Measurements from ENCODE around the gene PIEZO2. TPM values are rescaled to one million over a fixed set of nuclear protein-coding genes. Genes with fewer than 3 reads are reported as not detected.

PIEZO2 gene
- total RNA-seq, 1 experiment from 2014 or later = not detected

- Histone ChIP-seq H3K4me1 (ENCODE audit: low read length) (no peaks in the 10 kb centered on the region), H3K4me3 (ENCODE audit: low read length) (no peak overlapping the region), H3K36me3 (ENCODE audit: insufficient read depth, low read length) (no peaks in the 10 kb centered on the region), H3K27ac (ENCODE audit: low read length) (no peak overlapping the region), H3K79me2 (ENCODE audit: low read length) (no peaks in the 10 kb centered on the region), H3K9me3 (ENCODE audit: low read length) (no peaks in the 10 kb centered on the region), H4K20me1 (ENCODE audit: insufficient read depth, low read depth, low read length) (no peaks in the 10 kb centered on the region), H2AFZ (ENCODE audit: low read length) (no peak overlapping the region), H3K27me3 (ENCODE audit: low read length) (no peaks in the 10 kb centered on the region), H3K4me2 (ENCODE audit: low read depth, low read length, poor library complexity, severe bottlenecking) (no peak overlapping the region), H3K9me2 (replicated peaks; ENCODE audit: insufficient read depth, low read length) (no peaks in the 10 kb centered on the region), H3K9ac (ENCODE audit: low read length) (no peak overlapping the region)
- DNase-seq = no peak
Measured at GRCh38 chr18:10826400-10826799, 323.0 kb downstream of the PIEZO2 start.

GRCh38 chr18:10822456-10822855, 326.9 kb downstream of the PIEZO2 start:
- Histone ChIP-seq H3K9me2 (replicated peaks; ENCODE audit: insufficient read depth, low read length) (no peaks in the 10 kb centered on the region), H3K27me3 (ENCODE audit: low read length) (no peaks in the 10 kb centered on the region), H3K9me3 (ENCODE audit: low read length) (no peaks in the 10 kb centered on the region), H3K27ac (ENCODE audit: low read length) (no peak overlapping the region), H3K4me2 (ENCODE audit: low read depth, low read length, poor library complexity, severe bottlenecking) (no peak overlapping the region), H3K4me3 (ENCODE audit: low read length) (no peak overlapping the region), H3K4me1 (ENCODE audit: low read length) (no peaks in the 10 kb centered on the region), H3K9ac (ENCODE audit: low read length) (no peak overlapping the region), H4K20me1 (ENCODE audit: insufficient read depth, low read depth, low read length) (no peaks in the 10 kb centered on the region), H2AFZ (ENCODE audit: low read length) (no peak overlapping the region), H3K79me2 (ENCODE audit: low read length) (no peaks in the 10 kb centered on the region), H3K36me3 (ENCODE audit: insufficient read depth, low read length) (no peaks in the 10 kb centered on the region)
- DNase-seq = no peak

GRCh38 chr18:10820681-10821080, 328.7 kb downstream of the PIEZO2 start:
- Histone ChIP-seq H3K9ac (ENCODE audit: low read length) (no peak overlapping the region), H3K79me2 (ENCODE audit: low read length) (no peaks in the 10 kb centered on the region), H3K4me2 (ENCODE audit: low read depth, low read length, poor library complexity, severe bottlenecking) (no peak overlapping the region), H3K27ac (ENCODE audit: low read length) (no peak overlapping the region), H3K4me3 (ENCODE audit: low read length) (no peak overlapping the region), H3K36me3 (ENCODE audit: insufficient read depth, low read length) (no peaks in the 10 kb centered on the region), H3K9me3 (ENCODE audit: low read length) (no peaks in the 10 kb centered on the region), H4K20me1 (ENCODE audit: insufficient read depth, low read depth, low read length) (no peaks in the 10 kb centered on the region), H3K27me3 (ENCODE audit: low read length) (no peaks in the 10 kb centered on the region), H3K9me2 (replicated peaks; ENCODE audit: insufficient read depth, low read length) (no peaks in the 10 kb centered on the region), H3K4me1 (ENCODE audit: low read length) (no peaks in the 10 kb centered on the region), H2AFZ (ENCODE audit: low read length) (no peak overlapping the region)
- DNase-seq = no peak

GRCh38 chr18:10814336-10814735, 335.0 kb downstream of the PIEZO2 start:
- Histone ChIP-seq H3K79me2 (ENCODE audit: low read length) (no peaks in the 10 kb centered on the region), H2AFZ (ENCODE audit: low read length) (no peak overlapping the region), H4K20me1 (ENCODE audit: insufficient read depth, low read depth, low read length) (no peaks in the 10 kb centered on the region), H3K9me3 (ENCODE audit: low read length) (no peaks in the 10 kb centered on the region), H3K4me2 (ENCODE audit: low read depth, low read length, poor library complexity, severe bottlenecking) (no peak overlapping the region), H3K4me1 (ENCODE audit: low read length) (no peaks in the 10 kb centered on the region), H3K9ac (ENCODE audit: low read length) (no peak overlapping the region), H3K27me3 (ENCODE audit: low read length) (no peaks in the 10 kb centered on the region), H3K36me3 (ENCODE audit: insufficient read depth, low read length) (no peaks in the 10 kb centered on the region), H3K4me3 (ENCODE audit: low read length) (no peak overlapping the region), H3K9me2 (replicated peaks; ENCODE audit: insufficient read depth, low read length) (no peaks in the 10 kb centered on the region), H3K27ac (ENCODE audit: low read length) (no peak overlapping the region)
- no peak for DNase-seq

- no peaks in the 10 kb centered on the region for H3K36me3 ChIP-seq (ENCODE audit: insufficient read depth, low read length)
- H3K9me2 ChIP-seq (replicated peaks; ENCODE audit: insufficient read depth, low read length) = no peaks in the 10 kb centered on the region
- H4K20me1 ChIP-seq (ENCODE audit: insufficient read depth, low read depth, low read length) = no peaks in the 10 kb centered on the region
- no peak overlapping the region for H3K9ac ChIP-seq (ENCODE audit: low read length)
- no peaks in the 10 kb centered on the region for H3K4me1 ChIP-seq (ENCODE audit: low read length)
- H2AFZ ChIP-seq (ENCODE audit: low read length) = no peak overlapping the region
- no peak overlapping the region for H3K4me3 ChIP-seq (ENCODE audit: low read length)
- H3K4me2 ChIP-seq (ENCODE audit: low read depth, low read length, poor library complexity, severe bottlenecking) = no peak overlapping the region
- no peaks in the 10 kb centered on the region for H3K79me2 ChIP-seq (ENCODE audit: low read length)
- no peaks in the 10 kb centered on the region for H3K9me3 ChIP-seq (ENCODE audit: low read length)
- H3K27ac ChIP-seq (ENCODE audit: low read length) = no peak overlapping the region
- DNase-seq = no peak
- no peaks in the 10 kb centered on the region for H3K27me3 ChIP-seq (ENCODE audit: low read length)
Measured at GRCh38 chr18:10805587-10806118, 343.7 kb downstream of the PIEZO2 start.

GRCh38 chr18:10804126-10804525, 345.2 kb downstream of the PIEZO2 start:
- no peaks in the 10 kb centered on the region for H3K9me2 ChIP-seq (replicated peaks; ENCODE audit: insufficient read depth, low read length)
- H3K9me3 ChIP-seq (ENCODE audit: low read length) = no peaks in the 10 kb centered on the region
- H3K9ac ChIP-seq (ENCODE audit: low read length) = no peak overlapping the region
- no peaks in the 10 kb centered on the region for H3K36me3 ChIP-seq (ENCODE audit: insufficient read depth, low read length)
- no peaks in the 10 kb centered on the region for H3K4me1 ChIP-seq (ENCODE audit: low read length)
- H3K27ac ChIP-seq (ENCODE audit: low read length) = no peak overlapping the region
- no peaks in the 10 kb centered on the region for H4K20me1 ChIP-seq (ENCODE audit: insufficient read depth, low read depth, low read length)
- H3K4me3 ChIP-seq (ENCODE audit: low read length) = no peak overlapping the region
- H3K79me2 ChIP-seq (ENCODE audit: low read length) = no peaks in the 10 kb centered on the region
- no peak for DNase-seq
- no peaks in the 10 kb centered on the region for H3K27me3 ChIP-seq (ENCODE audit: low read length)
- no peak overlapping the region for H2AFZ ChIP-seq (ENCODE audit: low read length)
- H3K4me2 ChIP-seq (ENCODE audit: low read depth, low read length, poor library complexity, severe bottlenecking) = no peak overlapping the region

GRCh38 chr18:10798727-10799550, 350.4 kb downstream of the PIEZO2 start:
- no peaks in the 10 kb centered on the region for H3K27me3 ChIP-seq (ENCODE audit: low read length)
- H2AFZ ChIP-seq (ENCODE audit: low read length) = no peak overlapping the region

GRCh38 chr18:10797896-10798295, 351.5 kb downstream of the PIEZO2 start:
- H3K4me1 ChIP-seq (ENCODE audit: low read length) = no peaks in the 10 kb centered on the region
- no peak overlapping the region for H3K27ac ChIP-seq (ENCODE audit: low read length)
- no peaks in the 10 kb centered on the region for H3K9me2 ChIP-seq (replicated peaks; ENCODE audit: insufficient read depth, low read length)
- H3K9ac ChIP-seq (ENCODE audit: low read length) = no peak overlapping the region
- H3K9me3 ChIP-seq (ENCODE audit: low read length) = no peaks in the 10 kb centered on the region
- H3K4me2 ChIP-seq (ENCODE audit: low read depth, low read length, poor library complexity, severe bottlenecking) = no peak overlapping the region
- no peak overlapping the region for H3K4me3 ChIP-seq (ENCODE audit: low read length)
- no peak for DNase-seq
- no peaks in the 10 kb centered on the region for H3K36me3 ChIP-seq (ENCODE audit: insufficient read depth, low read length)
- no peaks in the 10 kb centered on the region for H3K27me3 ChIP-seq (ENCODE audit: low read length)
- no peaks in the 10 kb centered on the region for H3K79me2 ChIP-seq (ENCODE audit: low read length)
- H2AFZ ChIP-seq (ENCODE audit: low read length) = no peak overlapping the region
- no peaks in the 10 kb centered on the region for H4K20me1 ChIP-seq (ENCODE audit: insufficient read depth, low read depth, low read length)

More at GRCh38 chr18:10798727-10799550, 350.4 kb downstream of the PIEZO2 start:
- no peak overlapping the region for H3K27ac ChIP-seq (ENCODE audit: low read length)
- no peaks in the 10 kb centered on the region for H3K9me2 ChIP-seq (replicated peaks; ENCODE audit: insufficient read depth, low read length)
- no peaks in the 10 kb centered on the region for H3K4me1 ChIP-seq (ENCODE audit: low read length)
- no peaks in the 10 kb centered on the region for H3K9me3 ChIP-seq (ENCODE audit: low read length)
- H3K9ac ChIP-seq (ENCODE audit: low read length) = no peak overlapping the region
- no peak overlapping the region for H3K4me3 ChIP-seq (ENCODE audit: low read length)
- no peak overlapping the region for H3K4me2 ChIP-seq (ENCODE audit: low read depth, low read length, poor library complexity, severe bottlenecking)
- no peaks in the 10 kb centered on the region for H4K20me1 ChIP-seq (ENCODE audit: insufficient read depth, low read depth, low read length)
- H3K36me3 ChIP-seq (ENCODE audit: insufficient read depth, low read length) = no peaks in the 10 kb centered on the region
- DNase-seq = no peak
- H3K79me2 ChIP-seq (ENCODE audit: low read length) = no peaks in the 10 kb centered on the region
